Activated B cell treated with CpG ODN at 0.5 μM for 24 hours (primary cell): Measurements from ENCODE around the gene HSBP1L1. TPM values are rescaled to one million over a fixed set of nuclear protein-coding genes. Genes with fewer than 3 reads are reported as not detected.

Experiments used
- ATAC-seq: fragments of 200-7000 bp; cut with Tn5 transposase; one replicate; pipeline ENCODE4 v1.10.0; 2021; ENCODE audit warnings: low read depth, mild to moderate bottlenecking, moderate library complexity
- CTCF ChIA-PET: fragments of 350-600 bp; sonication (Branson Sonifier 250); formaldehyde crosslinking; loops from one replicate; lab custom pipeline; 2021; ENCODE audit warnings: antibody characterized with exemption; lab: Charles Lee
- POLR2A ChIA-PET: fragments of 350-600 bp; sonication (Branson Sonifier 250); formaldehyde crosslinking; loops from one replicate; lab custom pipeline; 2021; ENCODE audit warnings: antibody characterized with exemption; lab: Charles Lee
- DNase-seq: peaks from one replicate; pipeline ENCODE4 v3.0.0; 2022
- H3K27ac Mint-ChIP-seq: one replicate; pipeline ENCODE4 v1.8.0; 2020; ENCODE audit warnings: mixed read lengths
- H3K27me3 Mint-ChIP-seq: one replicate; pipeline ENCODE4 v1.8.0; 2021; ENCODE audit warnings: mixed read lengths
- H3K36me3 Mint-ChIP-seq: one replicate; pipeline ENCODE4 v1.8.0; 2021; ENCODE audit warnings: low read depth, mixed read lengths
- H3K4me1 Mint-ChIP-seq: one replicate; pipeline ENCODE4 v1.8.0; 2021; ENCODE audit warnings: mixed read lengths
- H3K4me3 Mint-ChIP-seq: one replicate; pipeline ENCODE4 v1.8.0; 2020; ENCODE audit warnings: mild to moderate bottlenecking, mixed read lengths
- H3K9me3 Mint-ChIP-seq: one replicate; pipeline ENCODE4 v1.8.0; 2020; ENCODE audit warnings: mixed read lengths
- CTCF ChIP-seq: fragments of 200-600 bp; IDR thresholded peaks from one replicate; pipeline ENCODE4 v1.8.0; 2022; ENCODE audit warnings: antibody characterized with exemption, mild to moderate bottlenecking
- intact Hi-C: fragments of 100-400 bp; cut with micrococcal nuclease; formaldehyde crosslinking; loops from one replicate; pipeline ENCODE4 v1.15.1; 2024
- total RNA-seq: library from RNA; stranded (reverse); gene quantifications from 2 replicates; pipeline ENCODE4 v1.2.3, GENCODE V29; 2022

The HSBP1L1 gene
- total RNA-seq, 1 donor from 2014 or later = 2.5 TPM

GRCh38 chr18:79937103-79937860 lies 27.2 kb upstream of the HSBP1L1 start:
- Mint-ChIP-seq H3K9me3 (peaks cover 26% of the 10 kb centered on the region), H3K4me1 (peaks cover 2% of the 10 kb centered on the region), H3K36me3 (peaks cover 98% of the 10 kb centered on the region), H3K4me3 (no peak overlapping the region), H3K27ac (no peak overlapping the region), H3K27me3 (no peaks in the 10 kb centered on the region)
- no peak for DNase-seq
- ChIA-PET CTCF (no interaction called here), POLR2A (no interaction called here)
- intact Hi-C loops = no loop called here
- no peak for TF ChIP-seq CTCF
- no peak for ATAC-seq

GRCh38 chr18:79938196-79938595 lies 26.2 kb upstream of the HSBP1L1 start:
- peaks cover 98% of the 10 kb centered on the region for H3K36me3 Mint-ChIP-seq
- ChIA-PET CTCF (no interaction called here), POLR2A (no interaction called here)
- H3K27ac Mint-ChIP-seq = no peak overlapping the region
- H3K4me3 Mint-ChIP-seq = no peak overlapping the region
- DNase-seq = no peak
- ATAC-seq = no peak
- peaks cover 17% of the 10 kb centered on the region for H3K9me3 Mint-ChIP-seq
- intact Hi-C loops = no loop called here
- no peaks in the 10 kb centered on the region for H3K27me3 Mint-ChIP-seq
- TF ChIP-seq CTCF = no peak
- peaks cover 2% of the 10 kb centered on the region for H3K4me1 Mint-ChIP-seq

GRCh38 chr18:79939096-79939495 lies 25.3 kb upstream of the HSBP1L1 start:
- no peak for TF ChIP-seq CTCF
- H3K27ac Mint-ChIP-seq = no peak overlapping the region
- peaks cover 2% of the 10 kb centered on the region for H3K4me1 Mint-ChIP-seq
- no peak for ATAC-seq
- no peak overlapping the region for H3K4me3 Mint-ChIP-seq
- no peaks in the 10 kb centered on the region for H3K27me3 Mint-ChIP-seq
- no peak for DNase-seq
- POLR2A ChIA-PET = no interaction called here
- peaks cover 9% of the 10 kb centered on the region for H3K9me3 Mint-ChIP-seq
- CTCF ChIA-PET = no interaction called here
- H3K36me3 Mint-ChIP-seq = peaks cover 91% of the 10 kb centered on the region
- intact Hi-C loops = no loop called here

GRCh38 chr18:79940126-79940813 lies 24.2 kb upstream of the HSBP1L1 start:
- ATAC-seq (no peak), DNase-seq (no peak)
- intact Hi-C loops = no loop called here
- no peak for TF ChIP-seq CTCF
- peaks cover 7% of the 10 kb centered on the region for H3K9me3 Mint-ChIP-seq
- peaks cover 82% of the 10 kb centered on the region for H3K36me3 Mint-ChIP-seq
- peaks cover 12% of the 10 kb centered on the region for H3K4me1 Mint-ChIP-seq
- ChIA-PET POLR2A (interaction anchor here (1.4 kb wide), 1 partner anchor 11 kb away, joined by 5 read pairs; the partner anchor contains the start of gene SLC66A2), CTCF (no interaction called here)
- no peak overlapping the region for H3K27ac Mint-ChIP-seq
- H3K4me3 Mint-ChIP-seq = no peak overlapping the region
- no peaks in the 10 kb centered on the region for H3K27me3 Mint-ChIP-seq

GRCh38 chr18:79940814-79941472 lies 23.5 kb upstream of the HSBP1L1 start:
- Mint-ChIP-seq H3K4me1 (peaks cover 18% of the 10 kb centered on the region), H3K9me3 (peaks cover 1% of the 10 kb centered on the region), H3K27ac (no peak overlapping the region), H3K36me3 (peaks cover 77% of the 10 kb centered on the region), H3K4me3 (no peak overlapping the region), H3K27me3 (no peaks in the 10 kb centered on the region)
- ChIA-PET POLR2A (interaction anchor here (1.4 kb wide), 1 partner anchor 10 kb away, joined by 5 read pairs; the partner anchor contains the start of gene SLC66A2), CTCF (no interaction called here)
- intact Hi-C loops = no loop called here
- TF ChIP-seq CTCF = no peak
- ATAC-seq (no peak), DNase-seq (no peak)
